HUES6 (cell line): Measurements from ENCODE around the gene POMP.

Experiments used
- H3K27ac ChIP-seq: 2 replicates; pipeline ENCODE4 v1.7.0; 2013; ENCODE audit warnings: low read depth, mild to moderate bottlenecking, low read length, inconsistent platforms
- H3K27me3 ChIP-seq: 2 replicates; pipeline ENCODE4 v1.6.1; 2013; ENCODE audit warnings: low read length; ENCODE audit not compliant: control insufficient read depth, insufficient read depth
- H3K36me3 ChIP-seq: 2 replicates; pipeline ENCODE4 v1.6.1; 2013; ENCODE audit warnings: low read length; ENCODE audit not compliant: control insufficient read depth, insufficient read depth
- H3K4me1 ChIP-seq: 2 replicates; pipeline ENCODE4 v1.6.1; 2013; ENCODE audit warnings: low read length; ENCODE audit not compliant: control insufficient read depth, insufficient read depth
- H3K4me3 ChIP-seq: 2 replicates; pipeline ENCODE4 v1.5.1; 2013; ENCODE audit warnings: low read depth, low read length
- H3K9ac ChIP-seq: one replicate; pipeline ENCODE4 v1.6.1; 2013; ENCODE audit warnings: mild to moderate bottlenecking, low read length
- H3K9me3 ChIP-seq: 2 replicates; pipeline ENCODE4 v1.6.1; 2013; ENCODE audit warnings: low read depth, low read length; ENCODE audit not compliant: control insufficient read depth, insufficient read depth

POMP gene

GRCh38 chr13:28719227-28720055 is 60.5 kb downstream of the POMP start:
- Histone ChIP-seq H3K4me3 (peak overlapping the region; percentile 71), H3K9me3 (no peaks in the 10 kb centered on the region), H3K36me3 (no peaks in the 10 kb centered on the region), H3K27me3 (peaks cover 21% of the 10 kb centered on the region), H3K4me1 (peaks cover 22% of the 10 kb centered on the region), H3K27ac (no peak overlapping the region), H3K9ac (peak overlapping the region; percentile 15)

GRCh38 chr13:28723806-28724205 is 64.9 kb downstream of the POMP start:
- H3K27me3 ChIP-seq: peaks cover 6% of the 10 kb centered on the region; the same call in 1 of the 2 replicates
- H3K36me3 ChIP-seq: no peaks in the 10 kb centered on the region
- H3K9me3 ChIP-seq: no peaks in the 10 kb centered on the region
- H3K4me1 ChIP-seq: peaks cover 4% of the 10 kb centered on the region; the same call in 1 of the 2 replicates
- H3K27ac ChIP-seq: no peak overlapping the region
- H3K9ac ChIP-seq: no peak overlapping the region
- no peak overlapping the region for H3K4me3 ChIP-seq

- H3K36me3 ChIP-seq: no peaks in the 10 kb centered on the region
- no peaks in the 10 kb centered on the region for H3K4me1 ChIP-seq
- no peak overlapping the region for H3K4me3 ChIP-seq
- no peak overlapping the region for H3K27ac ChIP-seq
- H3K27me3 ChIP-seq: no peaks in the 10 kb centered on the region
- no peak overlapping the region for H3K9ac ChIP-seq
- no peaks in the 10 kb centered on the region for H3K9me3 ChIP-seq
These were observed 66.2 kb downstream of the POMP start for GRCh38 chr13:28725046-28725610.
